Measurements from ENCODE around the gene CFAP46. TPM values are rescaled to one million over a fixed set of nuclear protein-coding genes. Genes with fewer than 3 reads are reported as not detected.

The CFAP46 gene
- total and polyA plus RNA-seq, 4 donors = 0.33 to 0.59 (median 0.42) TPM

- TF ChIP-seq TAF1 (conservative IDR thresholded peaks at IDR 0.05) (no peak), GABPA (IDR thresholded peaks at IDR 0.05 in 1 of 2, conservative IDR thresholded peaks at IDR 0.05 in 1 of 2) (no peak), JUND (IDR thresholded peaks at IDR 0.05) (no peak), HNF4G (IDR thresholded peaks at IDR 0.05) (no peak)
These were observed 62.8 kb downstream of the CFAP46 start (continued) for GRCh38 chr10:132879408-132880127.

DNA sequence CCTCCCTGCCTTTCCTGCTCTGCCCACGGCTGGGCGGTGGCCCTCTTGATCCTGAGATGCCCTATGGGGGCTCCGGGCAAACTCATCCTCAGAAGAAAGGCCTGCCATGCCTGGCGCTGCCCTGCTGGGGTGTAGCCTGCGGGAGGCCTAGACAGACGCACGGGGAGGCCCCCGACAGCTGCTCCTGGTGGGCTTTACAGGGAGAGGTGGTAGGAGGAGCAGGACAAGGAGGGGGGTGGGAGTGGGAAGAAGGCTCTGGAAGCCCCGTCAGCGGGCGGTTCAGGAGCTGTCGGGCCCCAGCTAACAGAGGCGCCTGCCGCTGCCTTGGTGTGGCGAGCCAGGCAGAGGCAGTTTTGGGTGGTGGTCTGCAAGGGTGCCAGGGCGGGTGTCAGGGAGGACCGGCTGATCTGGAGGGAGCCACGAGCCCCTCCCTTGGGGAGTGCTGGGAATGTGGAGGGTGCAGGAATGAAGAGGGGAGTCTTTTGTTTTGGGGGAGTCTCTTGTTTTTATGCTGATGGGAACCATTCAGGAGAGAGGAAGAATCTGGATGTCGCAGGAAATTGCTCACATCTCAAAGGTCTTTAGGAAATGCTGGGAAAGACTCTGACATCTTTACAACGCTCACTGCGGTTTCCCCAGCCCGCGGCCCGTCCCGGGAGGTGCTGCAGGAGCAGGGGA lies 63.5 kb downstream of the CFAP46 start:
- H3K4me3 ChIP-seq (ENCODE audit: low read depth in 1 of 3, low read length in 3 of 3) = no peak overlapping the region
- DNase-seq (ENCODE audit: low spot score) = no peak
- H3K27ac ChIP-seq (ENCODE audit: low read depth in 1 of 2, low read length in 2 of 2) = no peak overlapping the region
- H3K27me3 ChIP-seq (ENCODE audit: control insufficient read depth in 4 of 4, insufficient read depth in 4 of 4, low read length in 3 of 4) = no peaks in the 10 kb centered on the region
- no peaks in the 10 kb centered on the region for H3K36me3 ChIP-seq (ENCODE audit: control insufficient read depth in 4 of 4, insufficient read depth in 3 of 4, low read depth in 1 of 4, low read length in 3 of 4)
- H3K4me1 ChIP-seq (ENCODE audit: control insufficient read depth in 4 of 4, insufficient read depth in 4 of 4, low read length in 3 of 4) = no peaks in the 10 kb centered on the region
- no peak overlapping the region for H3K9ac ChIP-seq (ENCODE audit: low read depth in 1 of 2, low read length in 2 of 2)
- H3K9me3 ChIP-seq (ENCODE audit: control insufficient read depth in 4 of 4, low read length in 3 of 4) = no peaks in the 10 kb centered on the region
- TF ChIP-seq EGR1 (IDR thresholded peaks at IDR 0.05; ENCODE audit: low read depth in 2 of 2) = no peak
- TF ChIP-seq, protein P1, sequence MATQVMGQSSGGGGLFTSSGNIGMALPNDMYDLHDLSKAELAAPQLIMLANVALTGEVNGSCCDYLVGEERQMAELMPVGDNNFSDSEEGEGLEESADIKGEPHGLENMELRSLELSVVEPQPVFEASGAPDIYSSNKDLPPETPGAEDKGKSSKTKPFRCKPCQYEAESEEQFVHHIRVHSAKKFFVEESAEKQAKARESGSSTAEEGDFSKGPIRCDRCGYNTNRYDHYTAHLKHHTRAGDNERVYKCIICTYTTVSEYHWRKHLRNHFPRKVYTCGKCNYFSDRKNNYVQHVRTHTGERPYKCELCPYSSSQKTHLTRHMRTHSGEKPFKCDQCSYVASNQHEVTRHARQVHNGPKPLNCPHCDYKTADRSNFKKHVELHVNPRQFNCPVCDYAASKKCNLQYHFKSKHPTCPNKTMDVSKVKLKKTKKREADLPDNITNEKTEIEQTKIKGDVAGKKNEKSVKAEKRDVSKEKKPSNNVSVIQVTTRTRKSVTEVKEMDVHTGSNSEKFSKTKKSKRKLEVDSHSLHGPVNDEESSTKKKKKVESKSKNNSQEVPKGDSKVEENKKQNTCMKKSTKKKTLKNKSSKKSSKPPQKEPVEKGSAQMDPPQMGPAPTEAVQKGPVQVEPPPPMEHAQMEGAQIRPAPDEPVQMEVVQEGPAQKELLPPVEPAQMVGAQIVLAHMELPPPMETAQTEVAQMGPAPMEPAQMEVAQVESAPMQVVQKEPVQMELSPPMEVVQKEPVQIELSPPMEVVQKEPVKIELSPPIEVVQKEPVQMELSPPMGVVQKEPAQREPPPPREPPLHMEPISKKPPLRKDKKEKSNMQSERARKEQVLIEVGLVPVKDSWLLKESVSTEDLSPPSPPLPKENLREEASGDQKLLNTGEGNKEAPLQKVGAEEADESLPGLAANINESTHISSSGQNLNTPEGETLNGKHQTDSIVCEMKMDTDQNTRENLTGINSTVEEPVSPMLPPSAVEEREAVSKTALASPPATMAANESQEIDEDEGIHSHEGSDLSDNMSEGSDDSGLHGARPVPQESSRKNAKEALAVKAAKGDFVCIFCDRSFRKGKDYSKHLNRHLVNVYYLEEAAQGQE (IDR thresholded peaks at IDR 0.05) = no peak
- TF ChIP-seq JUND (IDR thresholded peaks at IDR 0.05) = no peak
- no peak for TF ChIP-seq SP1 (IDR thresholded peaks at IDR 0.05)
- TF ChIP-seq FOXA2 (IDR thresholded peaks at IDR 0.05) = no peak
- TF ChIP-seq, protein P2, sequence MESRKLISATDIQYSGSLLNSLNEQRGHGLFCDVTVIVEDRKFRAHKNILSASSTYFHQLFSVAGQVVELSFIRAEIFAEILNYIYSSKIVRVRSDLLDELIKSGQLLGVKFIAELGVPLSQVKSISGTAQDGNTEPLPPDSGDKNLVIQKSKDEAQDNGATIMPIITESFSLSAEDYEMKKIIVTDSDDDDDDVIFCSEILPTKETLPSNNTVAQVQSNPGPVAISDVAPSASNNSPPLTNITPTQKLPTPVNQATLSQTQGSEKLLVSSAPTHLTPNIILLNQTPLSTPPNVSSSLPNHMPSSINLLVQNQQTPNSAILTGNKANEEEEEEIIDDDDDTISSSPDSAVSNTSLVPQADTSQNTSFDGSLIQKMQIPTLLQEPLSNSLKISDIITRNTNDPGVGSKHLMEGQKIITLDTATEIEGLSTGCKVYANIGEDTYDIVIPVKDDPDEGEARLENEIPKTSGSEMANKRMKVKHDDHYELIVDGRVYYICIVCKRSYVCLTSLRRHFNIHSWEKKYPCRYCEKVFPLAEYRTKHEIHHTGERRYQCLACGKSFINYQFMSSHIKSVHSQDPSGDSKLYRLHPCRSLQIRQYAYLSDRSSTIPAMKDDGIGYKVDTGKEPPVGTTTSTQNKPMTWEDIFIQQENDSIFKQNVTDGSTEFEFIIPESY (IDR thresholded peaks at IDR 0.05) = no peak
- WGBS = 74% methylated on average over 25 of the region's 25 CpGs

DNA sequence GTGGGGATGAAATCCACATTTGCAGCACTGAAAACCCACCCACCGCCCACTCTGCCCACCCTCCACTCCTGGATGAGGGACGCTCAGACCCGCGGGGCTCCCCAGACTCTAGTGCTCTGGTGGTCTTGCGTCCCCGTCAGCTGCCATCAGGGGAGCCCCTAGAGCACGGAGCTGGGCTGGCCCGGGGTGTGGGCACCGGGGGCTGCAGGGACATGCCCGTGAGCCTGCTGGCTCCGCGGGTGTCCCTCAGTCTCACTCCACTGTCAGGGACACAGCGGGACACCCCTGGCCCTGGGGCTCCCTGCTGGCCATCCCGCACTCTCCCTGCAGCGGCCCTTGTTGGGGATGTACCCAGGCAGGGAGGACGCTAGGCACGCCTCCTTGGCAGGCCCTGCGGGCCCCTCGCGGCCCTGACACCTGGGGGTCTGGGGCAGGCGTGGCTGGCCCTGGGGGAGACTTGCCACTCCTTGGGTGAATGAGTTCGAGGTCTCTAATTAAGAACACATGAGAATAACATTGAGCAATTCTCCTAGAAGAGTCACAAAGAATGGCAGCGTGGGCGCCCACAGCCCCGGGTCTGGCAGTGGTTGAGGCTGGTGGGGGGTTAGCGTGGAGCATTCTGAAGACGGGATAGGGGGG lies 64.2 kb downstream of the CFAP46 start:
- H3K9me3 ChIP-seq (ENCODE audit: control insufficient read depth in 4 of 4, low read length in 3 of 4) = no peaks in the 10 kb centered on the region
- 88% methylated on average over 27 of the region's 27 CpGs for WGBS
- H3K27ac ChIP-seq (ENCODE audit: low read depth in 1 of 2, low read length in 2 of 2) = no peak overlapping the region
- no peak for DNase-seq (ENCODE audit: low spot score)
- H3K4me1 ChIP-seq (ENCODE audit: control insufficient read depth in 4 of 4, insufficient read depth in 4 of 4, low read length in 3 of 4) = no peaks in the 10 kb centered on the region
- H3K36me3 ChIP-seq (ENCODE audit: control insufficient read depth in 4 of 4, insufficient read depth in 3 of 4, low read depth in 1 of 4, low read length in 3 of 4) = no peaks in the 10 kb centered on the region
- TF ChIP-seq RAD21 (IDR thresholded peaks at IDR 0.05) (no peak), YY1 (IDR thresholded peaks at IDR 0.05) (no peak), NR2F2 (IDR thresholded peaks at IDR 0.05) (no peak), HNF4G (IDR thresholded peaks at IDR 0.05) (no peak), TAF1 (conservative IDR thresholded peaks at IDR 0.05) (no peak), SP1 (IDR thresholded peaks at IDR 0.05) (no peak), FOXA2 (IDR thresholded peaks at IDR 0.05) (no peak), HNF4A (conservative IDR thresholded peaks at IDR 0.05) (no peak), JUND (IDR thresholded peaks at IDR 0.05) (no peak)
- TF ChIP-seq, protein P3, sequence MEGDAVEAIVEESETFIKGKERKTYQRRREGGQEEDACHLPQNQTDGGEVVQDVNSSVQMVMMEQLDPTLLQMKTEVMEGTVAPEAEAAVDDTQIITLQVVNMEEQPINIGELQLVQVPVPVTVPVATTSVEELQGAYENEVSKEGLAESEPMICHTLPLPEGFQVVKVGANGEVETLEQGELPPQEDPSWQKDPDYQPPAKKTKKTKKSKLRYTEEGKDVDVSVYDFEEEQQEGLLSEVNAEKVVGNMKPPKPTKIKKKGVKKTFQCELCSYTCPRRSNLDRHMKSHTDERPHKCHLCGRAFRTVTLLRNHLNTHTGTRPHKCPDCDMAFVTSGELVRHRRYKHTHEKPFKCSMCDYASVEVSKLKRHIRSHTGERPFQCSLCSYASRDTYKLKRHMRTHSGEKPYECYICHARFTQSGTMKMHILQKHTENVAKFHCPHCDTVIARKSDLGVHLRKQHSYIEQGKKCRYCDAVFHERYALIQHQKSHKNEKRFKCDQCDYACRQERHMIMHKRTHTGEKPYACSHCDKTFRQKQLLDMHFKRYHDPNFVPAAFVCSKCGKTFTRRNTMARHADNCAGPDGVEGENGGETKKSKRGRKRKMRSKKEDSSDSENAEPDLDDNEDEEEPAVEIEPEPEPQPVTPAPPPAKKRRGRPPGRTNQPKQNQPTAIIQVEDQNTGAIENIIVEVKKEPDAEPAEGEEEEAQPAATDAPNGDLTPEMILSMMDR (IDR thresholded peaks at IDR 0.05; ENCODE audit: low read depth, low read length, missing input control) = no peak
- TF ChIP-seq, protein P2 (IDR thresholded peaks at IDR 0.05) = no peak
- H3K4me3 ChIP-seq (ENCODE audit: low read depth in 1 of 3, low read length in 3 of 3) = no peak overlapping the region
- H3K27me3 ChIP-seq (ENCODE audit: control insufficient read depth in 4 of 4, insufficient read depth in 4 of 4, low read length in 3 of 4) = no peaks in the 10 kb centered on the region
- no peak overlapping the region for H3K9ac ChIP-seq (ENCODE audit: low read depth in 1 of 2, low read length in 2 of 2)

Data from liver (tissue), 9 donors.